GM12864 (cell line): ENCODE measurements around the gene SLC16A10.

Experiments used
- DNase-seq: peaks from one replicate; pipeline ENCODE4 v3.0.0-alpha.2; 2011; ENCODE audit warnings: low read depth
- H3K4me3 ChIP-seq: 2 replicates; pipeline ENCODE4 v1.5.1; 2011; ENCODE audit warnings: mild to moderate bottlenecking, low read depth, low read length, control low read depth
- CTCF ChIP-seq: IDR thresholded peaks from 2 replicates; pipeline ENCODE4 v1.5.1; 2011; ENCODE audit warnings: low read depth, mild to moderate bottlenecking, moderate library complexity, low read length, control low read depth, inconsistent platforms; ENCODE audit errors: missing control alignments

The SLC16A10 gene

GRCh38 chr6:111162504-111162903 is 75.2 kb downstream of the SLC16A10 start:
- no peak for TF ChIP-seq CTCF
- DNase-seq, result no peak
- H3K4me3 ChIP-seq, result no peak overlapping the region

- no peak for TF ChIP-seq CTCF
- H3K4me3 ChIP-seq, result no peak overlapping the region
- DNase-seq, result no peak
Measured at GRCh38 chr6:111171577-111172400, 84.5 kb downstream of the SLC16A10 start.

GRCh38 chr6:111172563-111172962 is 85.3 kb downstream of the SLC16A10 start:
- TF ChIP-seq CTCF, result no peak
- DNase-seq, result no peak
- no peak overlapping the region for H3K4me3 ChIP-seq

GRCh38 chr6:111173341-111173740 is 86.0 kb downstream of the SLC16A10 start:
- no peak for DNase-seq
- TF ChIP-seq CTCF, result no peak

GRCh38 chr6:111173946-111174345 is 86.6 kb downstream of the SLC16A10 start:
- no peak for DNase-seq
- H3K4me3 ChIP-seq, result no peak overlapping the region
- TF ChIP-seq CTCF, result no peak

More at GRCh38 chr6:111173341-111173740, 86.0 kb downstream of the SLC16A10 start:
- H3K4me3 ChIP-seq, result no peak overlapping the region

GRCh38 chr6:111175109-111175508 is 87.8 kb downstream of the SLC16A10 start:
- TF ChIP-seq CTCF, result no peak
- H3K4me3 ChIP-seq, result no peak overlapping the region
- DNase-seq, result no peak

- H3K4me3 ChIP-seq, result no peak overlapping the region
- no peak for TF ChIP-seq CTCF
- DNase-seq, result no peak
Measured at GRCh38 chr6:111176038-111176759, 88.9 kb downstream of the SLC16A10 start.
